Liver (tissue), 3 donors: ENCODE data around the gene FBXO28.

Experiments used
- EGR1 ChIP-seq, 2 donors: IDR thresholded peaks; 2 replicates each; pipeline ENCODE4 v1.6.1; 2016 to 2018; ENCODE audit warnings: antibody characterized with exemption in 2 of 2, low read depth in 2 of 2
- FOXA1 ChIP-seq: IDR thresholded peaks from 2 replicates; pipeline ENCODE4 v1.6.1; 2016; ENCODE audit warnings: antibody characterized with exemption
- GABPA ChIP-seq, 2 donors: IDR thresholded peaks in 1 of 2; conservative IDR thresholded peaks in 1 of 2; 2 replicates each; pipeline ENCODE4 v1.6.1; 2016; ENCODE audit warnings: antibody characterized with exemption in 2 of 2, mild to moderate bottlenecking in 1 of 2, moderate library complexity in 1 of 2
- HNF4A ChIP-seq, 2 donors: conservative IDR thresholded peaks; 2 replicates each; pipeline ENCODE4 v1.6.1; 2016; ENCODE audit warnings: antibody characterized with exemption in 2 of 2, mild to moderate bottlenecking in 2 of 2
- JUND ChIP-seq, 2 donors: IDR thresholded peaks; 2 replicates each; pipeline ENCODE4 v1.6.1; 2016; ENCODE audit warnings: antibody characterized with exemption in 2 of 2
- RAD21 ChIP-seq, 2 donors: IDR thresholded peaks; 2 replicates each; pipeline ENCODE4 v1.6.1; 2016; ENCODE audit warnings: antibody characterized with exemption in 2 of 2, mild to moderate bottlenecking in 2 of 2
- TAF1 ChIP-seq: conservative IDR thresholded peaks from 2 replicates; pipeline ENCODE4 v1.6.1; 2016; ENCODE audit warnings: antibody characterized with exemption, mild to moderate bottlenecking
- TF ChIP-seq, protein P1 (sequence below): fragments of 150-350 bp; IDR thresholded peaks from 2 replicates; pipeline ENCODE4 v1.5.1; 2017; ENCODE audit warnings: improper control_type of control experiment, low read depth, low read length; ENCODE audit not compliant: missing input control
- TF ChIP-seq, protein P2 (sequence below): IDR thresholded peaks from 2 replicates; pipeline ENCODE4 v1.6.1; 2016; ENCODE audit warnings: antibody characterized with exemption
- donor health status: healthy.
- donor health status: healthy.

DNA sequence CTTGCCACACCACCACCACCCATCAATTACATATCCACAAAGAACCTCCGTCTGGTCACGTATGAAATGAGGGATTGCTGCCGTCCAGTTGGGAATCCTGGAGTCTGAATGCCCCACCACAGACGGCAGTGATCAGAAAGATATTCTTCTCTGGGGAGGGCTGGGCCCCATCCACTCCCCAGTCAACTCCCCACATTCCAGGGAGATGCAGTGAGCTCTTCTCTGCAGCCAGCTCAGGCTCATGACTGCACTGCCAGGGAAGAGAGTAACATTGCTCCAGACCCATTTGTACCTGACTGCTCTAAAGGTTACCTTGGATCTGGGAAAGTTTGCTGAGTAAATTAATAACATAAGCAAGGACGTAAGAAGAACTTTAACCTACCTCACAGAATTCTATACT is 87.5 kb downstream of the FBXO28 start:
- TF ChIP-seq JUND (IDR thresholded peaks at IDR 0.05) = no peak
- no peak for TF ChIP-seq FOXA1
- TF ChIP-seq, protein P1, sequence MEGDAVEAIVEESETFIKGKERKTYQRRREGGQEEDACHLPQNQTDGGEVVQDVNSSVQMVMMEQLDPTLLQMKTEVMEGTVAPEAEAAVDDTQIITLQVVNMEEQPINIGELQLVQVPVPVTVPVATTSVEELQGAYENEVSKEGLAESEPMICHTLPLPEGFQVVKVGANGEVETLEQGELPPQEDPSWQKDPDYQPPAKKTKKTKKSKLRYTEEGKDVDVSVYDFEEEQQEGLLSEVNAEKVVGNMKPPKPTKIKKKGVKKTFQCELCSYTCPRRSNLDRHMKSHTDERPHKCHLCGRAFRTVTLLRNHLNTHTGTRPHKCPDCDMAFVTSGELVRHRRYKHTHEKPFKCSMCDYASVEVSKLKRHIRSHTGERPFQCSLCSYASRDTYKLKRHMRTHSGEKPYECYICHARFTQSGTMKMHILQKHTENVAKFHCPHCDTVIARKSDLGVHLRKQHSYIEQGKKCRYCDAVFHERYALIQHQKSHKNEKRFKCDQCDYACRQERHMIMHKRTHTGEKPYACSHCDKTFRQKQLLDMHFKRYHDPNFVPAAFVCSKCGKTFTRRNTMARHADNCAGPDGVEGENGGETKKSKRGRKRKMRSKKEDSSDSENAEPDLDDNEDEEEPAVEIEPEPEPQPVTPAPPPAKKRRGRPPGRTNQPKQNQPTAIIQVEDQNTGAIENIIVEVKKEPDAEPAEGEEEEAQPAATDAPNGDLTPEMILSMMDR = no peak
- no peak for TF ChIP-seq RAD21 (IDR thresholded peaks at IDR 0.05)
- TF ChIP-seq, protein P2, sequence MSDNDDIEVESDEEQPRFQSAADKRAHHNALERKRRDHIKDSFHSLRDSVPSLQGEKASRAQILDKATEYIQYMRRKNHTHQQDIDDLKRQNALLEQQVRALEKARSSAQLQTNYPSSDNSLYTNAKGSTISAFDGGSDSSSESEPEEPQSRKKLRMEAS = no peak
- no peak for TF ChIP-seq HNF4A (conservative IDR thresholded peaks at IDR 0.05)
- no peak for TF ChIP-seq EGR1 (IDR thresholded peaks at IDR 0.05; ENCODE audit: low read depth in 2 of 2)
- TF ChIP-seq GABPA (IDR thresholded peaks at IDR 0.05 in 1 of 2, conservative IDR thresholded peaks at IDR 0.05 in 1 of 2) = no peak
- TF ChIP-seq TAF1 = no peak
